ENCODE measurements around the gene ATP1A1.

The ATP1A1 gene

DNA sequence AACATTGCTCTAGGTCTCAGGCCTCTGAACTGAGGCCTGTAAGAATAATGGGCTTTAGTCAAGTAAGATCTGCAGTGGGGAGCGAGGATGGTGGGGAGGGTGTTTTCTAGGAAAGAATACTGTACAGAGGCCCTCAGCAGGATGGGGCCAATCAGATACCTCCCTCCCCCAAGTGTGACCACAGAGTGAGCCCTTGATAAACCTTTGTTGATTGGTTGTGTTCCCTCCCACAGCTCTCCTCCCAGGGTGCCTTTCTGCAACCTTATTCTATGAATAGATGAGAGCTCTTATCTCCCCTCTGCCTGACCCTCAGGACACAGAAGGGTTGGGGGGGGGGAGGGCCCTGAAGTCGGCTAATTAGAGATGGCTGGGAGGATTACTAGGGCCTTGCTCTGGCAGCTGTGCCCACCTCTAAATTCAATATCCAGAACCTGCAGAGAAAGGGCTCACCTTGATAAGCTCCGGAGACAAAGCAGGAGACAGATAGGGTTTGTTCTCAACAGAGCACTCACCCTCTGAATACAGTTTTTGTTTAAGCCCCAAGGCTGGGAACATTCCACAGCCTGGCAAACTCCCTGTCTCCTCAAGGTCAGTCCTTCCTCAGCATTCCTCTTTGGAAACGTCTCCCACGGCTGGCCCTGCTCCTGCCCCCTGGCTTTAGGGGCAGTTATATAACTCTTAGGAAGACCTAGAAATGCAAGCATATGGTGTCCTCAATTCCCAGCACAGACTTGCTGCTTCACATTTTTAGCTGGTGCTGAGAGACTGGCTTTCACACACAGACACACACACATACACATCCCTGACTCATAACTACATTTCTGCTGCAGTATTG, 42.9 kb downstream of the ATP1A1 start:
- DNase-seq: no peak

DNA sequence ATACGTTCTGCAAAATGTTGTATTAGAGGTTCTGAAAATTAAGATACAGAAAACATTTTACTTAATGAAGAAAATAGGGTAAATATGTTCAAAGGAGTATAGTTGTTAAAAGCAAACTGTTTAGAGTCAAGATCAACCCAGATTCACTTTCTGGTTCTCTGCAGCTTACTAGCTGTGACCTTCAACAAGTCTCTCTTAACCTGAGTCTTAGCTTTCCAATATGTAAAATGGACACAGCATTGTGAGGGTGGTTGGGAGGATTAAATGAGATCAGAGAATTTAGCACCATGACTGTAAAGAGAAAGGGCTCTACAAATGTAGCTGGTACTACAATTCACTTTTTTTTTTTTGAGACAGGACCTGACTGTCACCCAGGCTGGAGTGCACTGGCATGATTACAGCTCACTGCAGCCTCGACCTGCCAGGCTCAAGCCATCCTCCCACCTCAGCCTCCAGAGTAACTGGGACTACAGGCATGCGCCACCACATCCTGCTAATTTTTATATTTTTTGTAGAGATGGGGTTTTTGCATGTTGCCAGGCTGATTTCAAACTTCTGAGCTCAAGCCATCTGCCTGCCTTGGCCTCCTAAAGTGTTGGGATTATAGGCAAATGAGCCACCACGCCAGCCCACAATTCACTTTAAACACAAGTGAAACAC, 43.9 kb downstream of the ATP1A1 start:
- DNase-seq: no peak

DNA sequence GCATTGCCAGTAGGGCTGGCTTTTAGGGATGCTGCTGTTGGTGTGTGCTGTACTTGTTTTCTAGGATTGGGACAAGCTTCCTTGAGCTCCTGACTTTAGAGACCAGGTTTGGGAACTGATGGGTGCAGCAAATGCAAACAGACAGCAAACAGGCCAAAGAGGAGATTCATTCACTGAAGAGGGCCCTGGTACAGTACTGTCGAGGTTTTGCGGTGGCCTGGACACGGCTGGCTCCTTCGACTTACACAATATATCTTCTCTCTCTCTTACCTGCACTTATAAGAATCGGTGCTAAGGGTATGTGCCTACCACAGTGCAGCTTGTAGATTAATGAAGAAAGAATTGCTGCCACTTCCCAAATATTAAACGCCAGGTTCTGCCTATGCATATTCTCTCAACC, 44.6 kb downstream of the ATP1A1 start:
- no peak for DNase-seq

DNA sequence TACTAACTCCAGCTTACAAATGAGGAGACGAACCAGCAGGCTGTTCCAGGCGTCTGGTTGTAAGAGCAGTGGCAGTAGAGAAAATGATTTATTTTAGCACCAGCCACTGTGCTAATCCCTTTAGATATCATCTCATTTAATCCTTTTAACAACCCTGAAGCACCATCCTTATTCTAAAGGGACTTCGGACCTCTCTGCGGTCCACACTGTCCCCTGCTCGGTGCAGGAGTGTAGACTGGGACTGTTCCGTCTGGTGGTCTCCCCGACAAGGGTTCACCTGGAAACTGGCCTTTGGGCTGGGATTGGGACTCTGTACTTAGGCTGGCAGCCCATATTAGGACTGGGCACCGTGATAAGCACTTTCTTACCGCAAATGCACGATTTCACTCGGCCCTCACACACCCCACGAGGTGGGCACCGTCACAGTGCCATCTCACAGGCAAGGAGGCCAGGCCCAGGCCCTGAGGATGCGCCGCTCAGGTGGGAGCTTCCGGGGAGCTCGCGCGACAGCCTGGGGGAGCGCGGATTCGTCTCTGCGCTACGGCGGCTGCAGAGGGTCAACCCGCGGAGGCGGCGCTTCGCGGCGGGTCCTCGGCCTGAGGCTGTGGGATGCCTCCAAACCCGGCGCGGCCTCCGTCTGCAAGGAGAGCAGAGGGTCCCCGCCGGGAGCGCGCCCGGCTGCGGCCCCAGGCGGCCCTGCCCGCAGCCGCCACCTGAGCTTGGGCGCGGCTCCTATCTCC, 45.2 kb downstream of the ATP1A1 start:
- DNase-seq: peak; percentile 84

DNA sequence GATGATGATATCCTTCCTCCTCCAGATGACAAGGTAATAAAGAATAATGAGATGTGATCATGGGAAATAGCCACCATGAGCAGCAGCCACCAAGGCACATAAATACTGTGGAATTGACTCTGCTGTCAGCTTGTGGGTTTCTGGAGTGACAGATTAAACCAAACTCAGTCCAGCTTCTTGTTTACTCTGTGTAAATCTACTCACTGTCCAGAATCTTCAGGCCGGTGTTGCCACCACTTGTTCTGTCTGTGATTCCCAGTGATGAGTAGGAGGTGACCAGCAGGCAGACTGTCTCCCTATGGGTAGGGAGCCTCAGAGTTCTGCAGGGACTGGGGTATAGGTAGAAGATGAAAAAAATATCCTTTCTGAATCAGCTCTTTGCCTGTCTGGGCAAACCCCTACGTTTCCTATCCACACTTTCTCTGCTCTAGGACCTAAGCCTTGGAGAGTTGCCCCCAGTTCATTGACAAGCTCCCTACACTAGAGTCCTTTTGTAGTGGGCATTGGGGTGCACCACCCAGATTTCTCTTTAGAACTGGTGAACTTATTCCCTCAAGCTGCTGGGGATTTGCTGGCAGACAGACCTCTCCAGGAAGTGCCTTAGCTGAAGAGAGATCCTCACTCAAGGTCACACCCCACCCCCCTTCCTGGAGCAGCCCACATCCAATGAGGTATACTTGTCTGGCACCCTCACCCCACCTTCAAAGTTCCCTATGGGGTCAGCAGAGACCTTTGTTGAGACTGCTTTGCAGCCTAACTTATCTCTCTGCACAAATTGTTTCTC, 47.6 kb downstream of the ATP1A1 start:
- DNase-seq: no peak

DNA sequence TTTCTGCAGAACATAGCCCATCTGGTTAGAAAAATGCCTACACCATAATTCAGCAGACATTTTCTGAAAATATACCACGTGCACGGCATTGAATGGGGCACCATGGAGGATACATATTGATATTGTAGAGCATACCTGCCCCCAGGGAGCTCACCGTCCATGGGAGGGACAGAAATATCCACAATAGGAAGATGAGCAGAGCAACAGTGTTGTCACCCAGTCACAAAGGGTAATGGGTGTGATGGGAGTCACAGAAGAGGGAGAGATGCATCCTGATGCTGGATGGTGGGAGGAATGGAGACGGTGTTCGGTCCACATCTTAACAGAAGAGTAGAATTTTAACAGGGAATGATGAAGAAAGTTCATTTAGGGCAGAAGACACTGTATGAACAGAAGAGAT, 51.4 kb downstream of the ATP1A1 start:
- no peak for DNase-seq

DNA sequence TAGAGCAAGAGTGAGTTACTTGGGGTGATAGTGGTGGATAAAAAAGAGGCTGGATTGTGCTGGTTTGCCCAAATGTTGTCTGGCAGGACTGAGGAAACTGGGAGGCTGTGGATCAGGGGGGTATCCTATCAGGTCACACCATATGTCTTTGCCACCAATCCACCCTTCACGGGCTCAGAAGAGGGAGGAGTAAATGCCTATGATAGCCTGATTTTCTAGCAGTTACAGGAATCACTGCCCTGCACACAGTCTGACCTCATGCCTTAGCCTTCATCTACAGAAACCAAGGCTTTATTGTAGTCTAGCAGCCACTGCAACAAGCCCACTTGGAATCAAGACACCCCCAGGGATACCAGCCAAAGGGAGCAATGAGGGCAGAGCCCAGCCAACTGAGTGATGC, 51.8 kb downstream of the ATP1A1 start:
- DNase-seq: no peak

DNA sequence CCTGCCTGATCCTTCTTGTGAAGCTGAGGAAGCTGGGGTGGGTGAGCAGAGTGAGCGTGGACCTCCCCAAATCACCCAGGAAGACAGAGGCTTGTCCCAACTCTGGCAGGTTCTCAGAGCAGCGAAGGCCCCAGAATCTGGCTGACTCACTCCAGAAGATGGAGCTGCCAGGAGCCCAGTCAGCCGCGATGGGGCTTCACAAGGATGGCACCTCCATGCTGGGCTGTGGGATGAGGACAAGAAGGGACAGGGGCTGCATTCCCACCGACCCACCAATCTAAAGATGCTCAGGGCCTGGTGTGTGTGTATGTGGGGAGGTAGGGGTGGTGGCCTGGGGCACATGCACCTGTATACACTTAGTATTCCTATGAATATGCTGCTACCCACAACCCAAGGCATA, 52.9 kb downstream of the ATP1A1 start:
- DNase-seq: no peak

DNA sequence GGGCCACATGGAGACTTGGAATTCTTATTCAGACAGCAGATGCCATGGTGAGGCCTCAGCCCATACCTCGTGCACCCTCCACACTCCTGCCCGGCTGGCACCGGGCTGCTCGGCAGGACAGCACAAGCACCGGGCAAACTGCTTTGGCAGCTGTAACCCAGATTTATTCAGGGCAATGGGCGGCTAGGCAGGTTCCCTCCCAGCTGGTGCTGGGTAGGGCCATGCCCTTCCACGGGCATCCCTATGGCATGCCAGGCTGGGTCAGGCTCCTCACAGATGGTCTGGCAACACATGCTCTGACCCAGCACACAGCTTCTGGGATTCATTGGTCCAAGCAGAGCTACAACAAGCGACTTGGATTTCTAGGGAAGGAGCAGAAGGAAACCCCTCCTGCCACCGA, 53.4 kb downstream of the ATP1A1 start:
- no peak for DNase-seq

DNA sequence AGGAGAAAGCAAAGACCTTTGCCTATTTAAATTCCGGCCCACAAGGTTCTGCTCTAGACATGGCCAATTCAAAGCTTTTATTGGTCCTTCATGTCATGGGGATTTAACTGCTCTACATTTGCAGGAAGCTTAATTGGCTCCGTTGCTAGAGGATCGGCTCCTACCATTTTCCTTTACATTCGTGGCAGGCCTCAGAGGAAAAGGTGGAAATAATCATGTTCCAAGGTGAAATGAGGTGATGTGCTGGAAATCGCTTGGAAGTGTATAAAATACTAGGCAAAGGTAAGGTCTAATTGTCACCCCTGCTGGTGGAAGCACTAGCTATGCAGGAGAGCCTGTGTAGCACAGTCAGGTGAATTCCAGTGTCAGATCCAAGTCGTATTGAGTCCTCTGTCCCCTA, 55.5 kb downstream of the ATP1A1 start:
- no peak for DNase-seq

DNA sequence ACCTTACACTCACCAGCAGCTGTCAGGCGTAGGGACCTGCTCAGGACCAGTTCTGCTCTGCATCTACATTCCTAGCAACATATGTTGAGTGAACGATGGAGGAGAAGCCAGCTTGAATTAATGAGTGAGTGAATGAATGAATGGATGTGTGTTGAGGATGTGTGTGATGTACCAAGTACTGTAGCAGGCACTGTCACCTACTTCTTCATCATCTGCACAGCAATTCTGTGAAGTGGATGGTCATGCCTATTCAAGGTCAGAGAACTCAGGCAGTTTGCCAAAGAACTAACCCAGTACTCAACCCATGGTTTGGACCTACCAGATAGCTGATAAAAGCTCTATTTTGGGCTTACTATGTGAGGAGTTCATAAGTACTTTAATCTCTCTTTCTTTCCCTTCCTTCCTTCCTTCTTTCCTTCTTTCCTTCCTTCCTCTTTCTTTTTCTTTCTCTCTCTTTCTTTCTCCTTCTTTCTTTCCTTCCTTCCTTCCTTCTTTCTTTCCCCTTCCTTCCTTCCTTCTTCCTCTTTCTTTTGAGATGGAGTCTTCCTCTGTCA, 56.9 kb downstream of the ATP1A1 start:
- DNase-seq: no peak

DNA sequence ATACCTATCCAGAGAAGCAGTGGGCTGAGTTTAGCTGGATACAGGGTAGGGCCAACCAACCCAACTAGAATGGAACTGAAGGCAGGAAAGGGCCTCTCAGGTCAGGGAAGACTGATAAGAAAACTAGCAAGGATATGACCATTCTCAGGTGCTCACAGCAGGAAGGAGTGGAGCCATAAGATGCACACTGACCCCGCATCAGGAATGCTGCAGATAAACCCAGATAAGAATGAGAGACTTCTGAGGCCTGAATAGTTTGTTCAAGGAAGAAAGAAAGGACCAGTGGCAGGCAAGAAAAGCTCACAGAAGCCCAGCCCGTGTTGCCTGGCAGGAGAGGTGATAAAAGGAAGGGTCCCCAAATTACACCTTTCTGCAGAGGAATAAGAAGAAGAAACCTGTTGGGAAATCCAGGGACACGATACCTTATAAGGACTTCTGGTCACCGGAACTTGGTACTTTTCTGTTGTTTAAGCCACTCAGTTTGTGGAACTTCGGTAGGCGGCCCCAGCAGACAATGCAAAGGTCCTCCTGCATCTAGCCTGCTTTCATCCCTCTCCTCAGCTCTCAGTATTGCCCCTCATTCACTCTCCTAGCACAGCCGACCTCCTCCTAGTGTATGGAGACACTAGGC, 58.9 kb downstream of the ATP1A1 start:
- DNase-seq: no peak

DNA sequence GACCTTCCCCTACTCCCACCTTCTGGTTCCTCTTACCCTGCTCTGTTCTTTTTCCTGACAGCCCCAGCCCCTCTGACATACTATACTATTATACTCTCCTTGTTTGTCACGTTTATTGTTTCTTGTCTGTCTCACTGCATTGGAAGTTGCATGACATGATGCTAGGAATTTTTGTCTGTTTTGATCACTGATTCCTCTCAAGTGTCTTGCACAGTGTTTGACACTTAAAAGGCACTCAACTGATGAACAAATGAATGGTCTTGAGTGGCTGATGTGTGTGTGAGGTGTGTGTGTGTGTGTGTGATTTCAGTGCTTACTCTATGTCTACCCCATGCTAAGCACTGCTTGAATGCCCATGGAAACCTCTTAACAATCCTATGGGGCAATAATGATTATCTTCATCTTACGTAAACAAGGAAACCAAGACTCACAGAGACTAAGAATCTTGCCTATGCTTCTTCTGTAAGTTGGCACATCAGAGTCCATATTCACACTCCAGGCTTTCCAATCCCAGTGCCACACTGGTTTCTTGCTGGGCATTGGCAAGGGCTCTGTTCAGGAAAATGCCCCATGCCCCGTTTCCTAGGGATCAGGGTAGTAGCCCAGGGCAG, 59.7 kb downstream of the ATP1A1 start:
- no peak for DNase-seq

DNA sequence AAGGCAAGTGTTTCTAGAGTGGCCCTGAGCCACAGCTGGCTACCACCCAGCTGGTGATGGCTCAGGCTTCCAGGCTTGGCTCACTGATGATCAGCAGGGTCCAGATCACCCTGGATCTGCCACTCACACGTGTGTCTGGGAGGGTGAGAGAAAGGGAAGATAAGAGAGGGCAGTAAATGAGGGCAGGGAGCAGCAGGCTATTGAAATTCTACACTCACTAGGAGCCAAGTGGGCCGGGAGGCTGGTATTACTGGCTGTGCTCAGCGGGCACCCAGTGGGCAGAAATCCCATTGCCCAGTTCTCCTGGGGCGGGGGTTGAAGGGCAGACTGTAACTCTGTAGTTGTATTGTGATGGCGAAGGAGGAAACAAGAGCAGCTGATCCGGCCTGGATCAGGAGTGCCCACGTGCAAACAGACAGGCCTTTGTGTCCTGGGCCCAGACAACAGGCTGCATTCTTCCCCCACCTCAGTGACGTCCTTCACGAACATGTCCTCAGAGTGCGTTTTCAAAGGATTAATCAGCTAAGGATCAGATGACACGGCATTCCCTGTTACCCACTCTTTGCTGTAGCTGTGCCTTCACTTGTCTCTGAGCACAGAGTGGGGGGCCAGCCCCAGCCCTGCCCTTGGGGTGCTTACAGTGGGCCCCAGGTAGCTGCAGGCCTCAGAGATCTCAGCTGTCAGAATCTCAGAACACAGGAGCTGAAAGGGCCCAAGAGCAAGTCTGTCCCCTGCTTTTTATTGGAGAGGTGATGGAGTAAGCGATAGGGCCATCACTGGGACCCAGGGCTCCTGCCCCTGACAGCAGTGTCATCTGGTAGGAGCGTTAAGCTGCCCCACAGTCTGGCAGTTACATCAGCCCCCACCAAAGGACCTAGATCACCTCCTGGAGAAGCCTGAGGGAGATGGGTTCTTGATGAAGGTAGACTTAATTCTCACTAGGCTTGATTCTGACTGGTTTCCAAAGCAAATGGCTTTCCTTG, 60.5 kb downstream of the ATP1A1 start:
- no peak for DNase-seq

DNA sequence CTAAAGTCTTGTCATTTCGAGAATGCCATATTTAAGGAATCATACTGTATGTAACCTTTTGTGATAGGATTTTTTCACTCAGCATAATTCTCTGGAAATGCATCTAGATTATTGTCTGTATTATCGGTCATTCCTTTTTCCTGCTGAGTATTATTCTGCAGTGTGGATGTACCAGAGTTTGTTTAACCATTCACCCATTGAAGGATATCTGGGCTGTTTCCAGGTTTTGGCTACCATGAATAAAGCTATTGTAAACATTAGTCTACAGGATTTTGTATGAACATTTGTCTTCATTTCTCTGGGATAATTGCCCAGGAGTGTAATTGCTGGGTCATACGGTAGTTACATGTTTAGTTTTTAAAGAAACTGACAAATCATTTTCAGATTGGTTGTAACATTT, 61.8 kb downstream of the ATP1A1 start:
- no peak for DNase-seq

DNA sequence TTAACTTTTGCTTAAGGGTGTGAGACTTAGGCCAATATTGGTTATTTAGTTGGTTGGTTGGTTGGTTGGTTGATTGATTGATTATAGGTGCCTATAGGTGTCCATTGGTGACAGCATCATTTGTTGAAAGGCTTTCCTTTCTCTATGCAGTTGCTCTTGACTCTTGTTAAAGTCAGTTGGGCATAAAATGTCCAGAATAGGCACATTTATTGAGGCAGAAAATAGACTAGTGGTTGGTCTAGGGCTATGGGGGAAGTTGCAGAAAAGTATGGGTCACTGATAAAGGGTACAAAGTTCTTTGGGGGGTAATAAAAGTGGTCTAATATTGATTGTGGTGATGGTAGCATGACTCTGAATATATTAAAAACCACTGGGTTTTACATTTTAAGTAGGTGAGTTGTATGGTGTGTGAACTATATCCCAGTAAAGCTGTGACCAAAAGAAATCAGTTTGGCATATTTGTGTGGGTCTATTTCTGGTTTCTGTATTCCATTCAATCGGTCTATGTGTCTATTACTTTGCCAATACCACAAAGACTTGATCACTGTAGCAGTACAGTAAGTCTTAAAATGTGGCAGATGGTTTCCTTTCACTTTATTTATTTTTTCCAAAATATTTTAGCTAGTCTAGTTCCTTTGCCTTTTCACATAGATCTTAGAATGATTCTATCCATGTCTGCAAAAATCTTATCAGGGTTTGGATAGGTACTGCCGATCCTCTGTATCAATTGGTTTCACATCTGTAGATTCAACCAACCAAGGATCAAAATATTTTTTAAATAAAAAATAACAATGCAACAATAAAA, 63.0 kb downstream of the ATP1A1 start:
- no peak for DNase-seq

DNA sequence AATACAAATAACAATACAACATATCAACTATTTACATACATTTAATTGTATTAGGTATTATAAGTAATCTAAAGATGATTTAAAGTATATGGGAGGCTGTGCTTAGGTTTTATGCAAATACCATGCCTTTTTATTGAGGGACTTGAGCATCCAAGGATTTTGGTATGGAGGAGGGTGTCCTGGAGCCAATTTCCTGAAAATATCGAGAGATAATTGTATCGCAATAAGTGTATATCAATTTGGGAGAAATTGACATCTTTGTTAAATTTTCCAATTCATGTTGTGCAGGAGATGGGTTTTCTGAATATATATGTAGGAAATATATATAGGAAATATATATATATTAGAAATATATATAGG, 63.5 kb downstream of the ATP1A1 start:
- no peak for DNase-seq

DNA sequence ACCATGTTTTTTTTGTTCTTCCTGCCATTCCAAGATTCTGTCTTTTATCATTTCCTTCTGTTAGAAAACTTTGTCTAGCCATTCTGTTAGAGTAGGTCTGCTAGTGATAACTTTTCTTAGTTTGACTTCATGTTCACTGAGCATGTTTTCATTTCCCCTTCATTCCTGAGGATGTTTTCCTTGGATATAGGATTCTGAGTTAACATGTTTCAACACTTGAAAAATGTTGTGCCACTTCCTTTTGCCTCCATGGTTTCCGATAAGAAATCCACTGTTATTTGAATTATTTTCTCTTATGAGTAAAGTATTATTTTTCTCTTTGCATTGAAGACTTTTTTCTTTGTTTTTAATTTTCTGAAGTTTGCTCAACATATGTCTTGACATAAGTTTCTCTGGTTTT, 66.7 kb downstream of the ATP1A1 start:
- DNase-seq: no peak

DNA sequence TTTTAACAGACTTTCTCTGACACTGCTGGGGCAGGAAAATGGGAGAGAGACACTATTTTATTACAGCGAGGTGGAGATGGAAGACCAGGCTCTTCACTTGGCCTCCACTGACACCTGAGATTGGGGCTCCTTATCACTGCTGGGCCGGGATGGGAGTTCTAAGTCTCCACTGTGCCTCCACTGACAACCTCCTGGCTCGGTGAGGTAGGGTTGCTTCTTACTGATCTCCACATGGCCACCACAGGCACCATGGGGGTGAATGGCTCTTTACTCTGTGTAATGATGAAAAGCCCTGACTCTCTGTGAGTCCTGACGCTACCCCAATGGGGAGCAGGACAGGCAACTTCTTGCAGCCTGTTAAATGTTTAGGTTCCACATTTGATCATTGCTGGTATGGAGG, 67.7 kb downstream of the ATP1A1 start:
- no peak for DNase-seq

DNA sequence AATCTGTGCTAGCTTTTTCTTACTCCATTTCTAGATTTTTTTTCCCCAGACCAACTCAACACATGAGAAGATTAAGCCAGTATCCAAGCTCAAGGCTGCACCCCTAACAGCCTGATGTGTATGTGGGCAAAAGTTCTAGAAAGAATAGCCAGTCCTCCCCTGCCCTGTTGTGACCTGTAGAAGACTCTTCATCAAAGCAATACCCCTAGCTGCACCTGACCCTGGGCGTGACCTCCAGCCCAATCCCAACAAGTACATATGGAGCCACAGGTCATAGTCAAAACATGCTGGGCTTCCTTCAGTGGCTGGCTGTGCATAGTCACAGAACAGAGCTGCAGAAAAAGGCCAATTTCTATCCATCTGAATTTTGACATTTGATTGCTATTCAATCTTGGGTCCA, 72.5 kb downstream of the ATP1A1 start:
- no peak for DNase-seq

Measured in effector CD4-positive, alpha-beta T cell (primary cell).